ENCODE data around the gene STOML2. TPM values are rescaled to one million over a fixed set of nuclear protein-coding genes. Genes with fewer than 3 reads are reported as not detected.

Gene STOML2
- total and polyA plus RNA-seq, 9 of the 15 experiments (the other 6 are each of a cell fraction or from before 2014, with no cell fraction given), result 110 to 220 (median 174) TPM

- no peak for TF ChIP-seq SETDB1 (IDR thresholded peaks at IDR 0.05; ENCODE audit: low read length)
Measured at GRCh38 chr9:35089434-35089833, 13.5 kb downstream of the STOML2 start (continued).

GRCh38 chr9:35085078-35085477 lies 17.9 kb downstream of the STOML2 start:
- no TSS peak for BruUV-seq (replicated peaks)
- H3K36me3 ChIP-seq (ENCODE audit: control insufficient read depth, insufficient read depth, low read length), result peaks cover 25% of the 10 kb centered on the region; the same call in 1 of the 3 replicates
- H3K9me3 ChIP-seq (replicated peaks; ENCODE audit: control insufficient read depth, insufficient read depth, low read depth, low read length), result no peaks in the 10 kb centered on the region
- in situ Hi-C loops (cut with MboI), result no loop called here
- H3K4me3 ChIP-seq, result no peak overlapping the region
- H4K20me1 ChIP-seq (replicated peaks; ENCODE audit: control insufficient read depth, insufficient read depth, low read length), result no peaks in the 10 kb centered on the region
- no peak overlapping the region for H3K4me2 ChIP-seq (ENCODE audit: insufficient read depth, low read length)
- no peak overlapping the region for H3K27ac ChIP-seq (ENCODE audit: extremely low read depth, low read depth, low read length)
- no peak for DNase-seq (ENCODE audit: extremely low read depth in 1 of 4, low spot score in 3 of 4)
- H3K9ac ChIP-seq (ENCODE audit: insufficient read depth in 1 of 2, low read depth in 2 of 2, low read length in 2 of 2), result no peak overlapping the region
- ChIA-PET POLR2A (no interaction called here), CTCF (ENCODE audit: low intra/inter-chr PET ratio) (no interaction called here)
- H3K4me1 ChIP-seq (replicated peaks in 1 of 2; ENCODE audit: control insufficient read depth in 2 of 2, insufficient read depth in 2 of 2, low read length in 2 of 2), result peaks cover 0 to 9% of the 10 kb centered on the region in 2 experiments; a peak in 2 of 5 replicates
- ATAC-seq, result no peak
- H2AFZ ChIP-seq (ENCODE audit: low read depth, low read length), result no peak overlapping the region
- no peaks in the 10 kb centered on the region for H3K79me2 ChIP-seq (ENCODE audit: control insufficient read depth, insufficient read depth, low read length)
- no peaks in the 10 kb centered on the region for H3K27me3 ChIP-seq (ENCODE audit: control insufficient read depth in 2 of 2, insufficient read depth in 2 of 2, low read length in 2 of 2)
- H3K9me1 ChIP-seq (ENCODE audit: control insufficient read depth, insufficient read depth, low read length), result no peaks in the 10 kb centered on the region
- intact Hi-C loops (cut with micrococcal nuclease), result no loop called here
- 60% methylated on average over 2 of the region's 2 CpGs for WGBS (ENCODE audit: insufficient coverage, low coverage, missing lambda C conversion rate)
- FAIRE-seq, result no peak
- TF ChIP-seq HBP1 (CRISPR knock-in tag; IDR thresholded peaks at IDR 0.05), result no peak
- no peak for TF ChIP-seq ZNF449 (CRISPR knock-in tag; IDR thresholded peaks at IDR 0.05)
- TF ChIP-seq FOXP4 (CRISPR knock-in tag; IDR thresholded peaks at IDR 0.05; ENCODE audit: borderline replicate concordance), result no peak
- TF ChIP-seq SMC3 (conservative IDR thresholded peaks at IDR 0.05; ENCODE audit: insufficient read depth, low read depth, low read length), result no peak
- no peak for TF ChIP-seq NCOA1 (IDR thresholded peaks at IDR 0.05; ENCODE audit: low read depth)
- TF ChIP-seq TCF7L2 (IDR thresholded peaks at IDR 0.05; ENCODE audit: low read depth, low read length), result no peak
